Neural cell (in vitro differentiated cells): ENCODE results near the gene TMOD2. TPM values are rescaled to one million over a fixed set of nuclear protein-coding genes. Genes with fewer than 3 reads are reported as not detected.

Experiments used
- H2AFZ ChIP-seq: fragments of 200-600, 300-800 bp; sonication (generic), shearing (Covaris generic); 2 replicates; pipeline ENCODE4 v1.6.0; 2014; ENCODE audit warnings: low read depth, mild to moderate bottlenecking, antibody characterized with exemption, low read length, moderate library complexity
- H3F3A ChIP-seq: fragments of 200-600 bp; shearing (Covaris generic); 2 replicates; pipeline ENCODE4 v1.6.1; 2016; ENCODE audit warnings: mild to moderate bottlenecking, moderate library complexity, mixed read lengths, antibody characterized with exemption, low read length; ENCODE audit not compliant: insufficient read depth, poor library complexity, severe bottlenecking
- H3K27ac ChIP-seq: fragments of 200-600, 300-800 bp; sonication (generic), shearing (Covaris generic); 2 replicates; pipeline ENCODE4 v1.5.1; 2014; ENCODE audit warnings: mild to moderate bottlenecking, low read length, moderate library complexity
- H3K27me3 ChIP-seq: fragments of 300-800, 200-600 bp; sonication (generic), shearing (Covaris generic); 2 replicates; pipeline ENCODE4 v1.6.0; 2014; ENCODE audit warnings: mild to moderate bottlenecking, low read depth, low read length, moderate library complexity; ENCODE audit not compliant: insufficient read depth
- H3K36me3 ChIP-seq: fragments of 300-800, 200-600 bp; sonication (generic), shearing (Covaris generic); 2 replicates; pipeline ENCODE4 v1.5.1; 2014; ENCODE audit warnings: mild to moderate bottlenecking, antibody characterized with exemption, low read length, moderate library complexity; ENCODE audit not compliant: insufficient read depth
- H3K4me2 ChIP-seq: fragments of 300-800, 200-600 bp; sonication (generic), shearing (Covaris generic); 2 replicates; pipeline ENCODE4 v1.6.0; 2014; ENCODE audit warnings: mild to moderate bottlenecking, low read length
- H3K4me3 ChIP-seq: fragments of 300-800, 200-600 bp; sonication (generic), shearing (Covaris generic); 2 replicates; pipeline ENCODE4 v1.5.1; 2014; ENCODE audit warnings: mild to moderate bottlenecking, low read length, moderate library complexity
- H3K79me2 ChIP-seq: fragments of 200-600 bp; shearing (Covaris generic); replicated peaks from 2 replicates; pipeline ENCODE4 v1.6.0; 2014; ENCODE audit warnings: mild to moderate bottlenecking, low read length, moderate library complexity; ENCODE audit not compliant: insufficient read depth
- H3K9ac ChIP-seq: fragments of 300-800, 200-600 bp; sonication (generic), shearing (Covaris generic); 2 replicates; pipeline ENCODE4 v1.6.1; 2016; ENCODE audit warnings: mild to moderate bottlenecking, low read length, mixed read lengths
- H3K9me2 ChIP-seq: fragments of 200-600 bp; shearing (Covaris generic); 2 replicates; pipeline ENCODE4 v1.6.1; 2016; ENCODE audit warnings: mild to moderate bottlenecking, low read length, mixed read lengths; ENCODE audit not compliant: insufficient read depth
- H3K9me3 ChIP-seq: fragments of 200-600, 300-800 bp; sonication (generic), shearing (Covaris generic); 2 replicates; pipeline ENCODE4 v1.6.1; 2016; ENCODE audit warnings: mild to moderate bottlenecking, mixed run types, low read length, moderate library complexity, mixed read lengths
- H4K20me1 ChIP-seq: fragments of 200-600 bp; shearing (Covaris generic); 2 replicates; pipeline ENCODE4 v1.6.1; 2016; ENCODE audit warnings: mild to moderate bottlenecking, mixed run types; ENCODE audit not compliant: insufficient read depth
- CTCF ChIP-seq: fragments of 450-650 bp; IDR thresholded peaks from 2 replicates; pipeline ENCODE4 v1.5.1; 2014; ENCODE audit warnings: antibody characterized with exemption, mild to moderate bottlenecking, moderate library complexity; ENCODE audit not compliant: poor library complexity, severe bottlenecking
- EP300 ChIP-seq: fragments of 450-650 bp; conservative IDR thresholded peaks from 2 replicates; pipeline ENCODE4 v1.6.1; 2014; ENCODE audit warnings: antibody characterized with exemption, mild to moderate bottlenecking, moderate library complexity; ENCODE audit not compliant: poor library complexity, severe bottlenecking
- EZH2 ChIP-seq: fragments of 200-600, 300-800 bp; shearing (Covaris generic), sonication (generic); IDR thresholded peaks from 2 replicates; pipeline ENCODE4 v1.6.1; 2014; ENCODE audit warnings: antibody characterized with exemption, low read length, borderline replicate concordance, mild to moderate bottlenecking; ENCODE audit not compliant: insufficient read depth, poor library complexity, severe bottlenecking
- MXI1 ChIP-seq: fragments of 450-650 bp; conservative IDR thresholded peaks from 2 replicates; pipeline ENCODE4 v1.6.1; 2014; ENCODE audit warnings: antibody characterized with exemption, mild to moderate bottlenecking; ENCODE audit not compliant: poor library complexity, severe bottlenecking
- POLR2AphosphoS5 ChIP-seq: IDR thresholded peaks from 2 replicates; pipeline ENCODE4 v1.6.1; 2012
- RAD21 ChIP-seq: fragments of 450-650 bp; conservative IDR thresholded peaks from 2 replicates; pipeline ENCODE4 v1.6.1; 2014; ENCODE audit warnings: antibody characterized with exemption, mild to moderate bottlenecking, moderate library complexity
- REST ChIP-seq: IDR thresholded peaks from 2 replicates; pipeline ENCODE4 v1.6.1; 2012; ENCODE audit warnings: borderline replicate concordance
- SMC3 ChIP-seq: fragments of 450-650 bp; conservative IDR thresholded peaks from 2 replicates; pipeline ENCODE4 v1.6.1; 2014; ENCODE audit warnings: antibody characterized with exemption, mild to moderate bottlenecking, moderate library complexity; ENCODE audit not compliant: poor library complexity
- TAF1 ChIP-seq: IDR thresholded peaks from 2 replicates; pipeline ENCODE4 v1.6.1; 2012; ENCODE audit warnings: low read depth
- polyA plus RNA-seq: library from polyadenylated mRNA; depleted of rRNA; stranded (reverse); fragments of >200 nt; gene quantifications from 2 replicates; pipeline ENCODE4 v1.2.3, GENCODE V29; 2014

Gene TMOD2
- polyA plus RNA-seq, 1 donor from 2014 or later = 79.9 TPM

GRCh38 chr15:51780636-51781035 is 29.2 kb downstream of the TMOD2 start:
- TF ChIP-seq RAD21 = no peak
- TF ChIP-seq SMC3 = no peak
- no peak for TF ChIP-seq POLR2AphosphoS5
- TF ChIP-seq CTCF = no peak
- no peak for TF ChIP-seq EZH2
- no peak for TF ChIP-seq TAF1
- no peak for TF ChIP-seq EP300
- TF ChIP-seq REST = no peak
- no peak for TF ChIP-seq MXI1
- Histone ChIP-seq H2AFZ (no peak overlapping the region), H3K4me2 (no peak overlapping the region)

GRCh38 chr15:51781506-51781905 is 30.1 kb downstream of the TMOD2 start:
- H3F3A ChIP-seq = no peaks in the 10 kb centered on the region
- no peaks in the 10 kb centered on the region for H3K9me3 ChIP-seq
- no peak overlapping the region for H3K4me2 ChIP-seq
- no peak for TF ChIP-seq RAD21
- TF ChIP-seq REST = no peak
- no peak for TF ChIP-seq TAF1
- no peak for TF ChIP-seq EZH2
- no peak for TF ChIP-seq POLR2AphosphoS5
- no peak for TF ChIP-seq SMC3
- no peak for TF ChIP-seq MXI1
- no peak for TF ChIP-seq EP300
- no peak for TF ChIP-seq CTCF
- H3K79me2 ChIP-seq = no peaks in the 10 kb centered on the region
- H4K20me1 ChIP-seq = no peaks in the 10 kb centered on the region
- H3K27ac ChIP-seq = no peak overlapping the region
- H3K9me2 ChIP-seq = no peaks in the 10 kb centered on the region
- no peak overlapping the region for H3K9ac ChIP-seq
- H3K27me3 ChIP-seq = no peaks in the 10 kb centered on the region
- no peak overlapping the region for H2AFZ ChIP-seq
- peaks cover 28% of the 10 kb centered on the region for H3K36me3 ChIP-seq
- H3K4me3 ChIP-seq = no peak overlapping the region

More at GRCh38 chr15:51780636-51781035, 29.2 kb downstream of the TMOD2 start:
- Histone ChIP-seq H3K27ac (no peak overlapping the region), H3K4me3 (no peak overlapping the region), H3K36me3 (peaks cover 26% of the 10 kb centered on the region), H3K9me3 (no peaks in the 10 kb centered on the region), H3K79me2 (no peaks in the 10 kb centered on the region), H3K9me2 (no peaks in the 10 kb centered on the region), H4K20me1 (no peaks in the 10 kb centered on the region), H3K9ac (no peak overlapping the region), H3F3A (no peaks in the 10 kb centered on the region), H3K27me3 (no peaks in the 10 kb centered on the region)
